NCI-H446 treated with DMSO at 0.1 percent for 48 hours (cell line): ENCODE results near the gene IL15RA.
"Not testable (repeated sequence)": the region's sequence is repeated elsewhere in the genome, so short reads cannot be mapped to it uniquely, and the experiment has no call there.

Source experiments
- DNase-seq: peaks from one replicate; lab custom pipeline; 2025; lab: John Stamatoyannopoulos, UW

IL15RA gene

DNA sequence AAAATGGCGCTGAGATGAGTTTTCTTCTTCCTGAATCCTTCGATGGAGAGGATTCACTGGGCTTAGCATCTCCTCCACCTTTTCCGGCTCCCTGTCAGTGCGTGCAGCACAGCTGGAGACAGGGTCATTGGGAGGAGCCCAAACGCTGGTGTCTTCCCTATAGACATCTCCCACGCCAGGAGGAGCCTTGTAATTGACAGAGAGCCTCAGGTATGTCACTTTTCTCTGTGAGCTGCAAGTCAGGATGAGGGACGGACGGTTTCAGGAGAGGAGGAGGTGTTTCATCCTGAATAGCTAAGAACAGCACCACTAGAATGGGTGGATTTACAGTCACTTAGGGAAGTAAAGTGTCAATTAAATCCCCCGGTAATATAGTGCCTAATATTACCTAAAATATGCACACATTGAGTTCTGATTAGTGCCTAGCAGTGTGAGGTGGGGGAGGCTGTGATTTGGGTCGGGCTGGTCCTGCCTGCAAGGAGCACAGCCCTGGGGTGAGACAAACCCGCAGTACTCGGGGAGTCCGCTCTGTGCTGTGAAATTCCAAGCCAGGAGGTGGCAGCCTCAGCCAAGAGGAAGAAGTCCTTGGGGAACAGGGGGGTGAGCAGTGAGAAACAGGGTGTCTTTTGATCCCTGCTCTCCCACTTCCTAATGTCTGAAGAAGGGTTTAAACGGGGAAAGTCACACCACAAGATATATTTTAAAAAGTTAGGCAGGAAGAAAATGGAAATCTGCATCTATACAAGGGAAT, 28.2 kb downstream of the IL15RA start:
- DNase-seq, result no peak

DNA sequence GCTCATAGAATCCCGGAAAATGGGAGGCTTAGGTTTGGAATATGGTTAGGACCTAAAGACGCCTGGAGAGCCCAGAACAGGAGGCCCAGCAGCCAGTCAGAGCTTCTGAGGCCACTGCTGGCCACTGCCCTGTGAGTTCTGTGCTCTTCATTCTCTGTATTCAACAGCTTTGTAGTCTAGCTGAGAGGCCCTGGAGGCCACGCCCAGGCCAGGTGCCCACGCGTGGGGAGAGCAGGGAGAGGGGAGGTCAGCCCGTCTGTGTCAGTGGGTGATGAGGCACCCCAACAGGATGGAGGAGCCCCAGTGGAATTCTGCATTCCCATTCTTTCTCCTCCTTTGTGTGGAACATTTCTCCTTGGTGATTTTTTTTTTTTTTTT, 29.1 kb downstream of the IL15RA start:
- no peak for DNase-seq

DNA sequence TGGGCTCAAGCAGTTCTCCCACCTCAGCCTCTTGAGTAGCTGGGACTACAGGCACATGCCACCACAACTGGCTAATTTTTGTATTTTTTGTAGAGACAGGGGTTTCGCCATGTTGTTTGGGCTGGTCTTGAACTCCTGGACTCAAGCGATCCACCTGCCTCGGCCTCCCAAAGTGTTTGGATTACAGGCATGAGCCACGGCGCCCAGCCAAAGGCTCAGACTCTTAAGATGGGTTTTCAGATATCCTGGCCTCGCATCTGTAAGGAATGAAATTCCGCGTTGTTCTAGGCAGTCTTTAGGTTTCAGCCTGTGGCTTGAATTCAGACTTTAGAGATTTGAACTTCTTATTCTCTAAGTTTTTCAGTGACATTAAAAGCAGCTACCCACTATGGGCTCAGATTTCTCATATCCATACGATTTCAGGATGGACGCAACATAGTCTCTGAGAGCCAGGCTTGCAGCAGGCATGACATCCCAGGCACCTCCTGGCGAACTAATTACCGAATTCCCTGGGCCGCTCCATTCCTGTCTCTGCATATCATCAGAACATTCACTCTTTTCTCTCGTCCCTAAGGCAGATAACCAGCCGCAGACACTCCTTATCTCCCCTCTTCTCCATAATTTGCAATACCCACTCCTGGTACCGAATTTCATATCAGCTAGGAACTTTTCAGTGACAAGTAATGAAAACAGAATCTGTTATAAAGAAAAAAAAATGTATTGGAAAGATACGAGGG, 29.7 kb downstream of the IL15RA start:
- no peak for DNase-seq

DNA sequence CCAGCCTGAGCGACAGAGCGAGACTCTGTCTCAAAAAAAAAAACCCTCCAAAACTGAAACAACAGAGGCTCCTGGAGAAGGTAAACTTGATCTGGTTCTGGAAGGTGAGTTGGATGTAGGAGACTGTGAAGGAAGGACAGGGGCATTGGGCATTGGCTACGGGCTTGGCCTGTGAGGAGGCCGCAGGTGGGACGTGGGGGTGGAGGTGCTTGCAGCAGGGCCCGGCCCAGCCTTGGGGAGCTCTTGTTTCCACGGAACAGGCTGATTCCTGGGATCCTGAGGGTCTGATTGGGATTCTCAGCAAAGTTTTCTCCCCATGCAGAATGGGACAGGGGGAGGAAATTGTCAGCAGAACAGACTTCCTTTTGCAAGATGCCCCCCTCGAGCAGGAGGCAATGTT, 30.6 kb downstream of the IL15RA start:
- DNase-seq, result no peak

DNA sequence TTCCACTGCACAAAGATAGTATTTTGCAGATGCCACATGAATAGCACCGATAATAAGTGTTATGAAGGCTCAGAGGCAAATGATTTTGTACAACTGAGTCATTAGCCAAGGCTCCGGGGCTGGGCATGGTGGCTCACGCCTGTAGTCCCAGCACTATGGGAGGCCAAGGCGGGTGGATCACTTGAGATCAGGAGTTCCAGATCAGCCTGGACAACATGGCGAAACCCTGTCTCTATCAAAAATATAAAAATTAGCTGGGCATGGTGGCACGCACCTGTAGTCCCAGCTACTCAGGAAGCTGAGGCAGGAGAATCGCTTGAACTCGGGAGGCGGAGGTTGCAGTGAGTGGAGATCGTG, 30.9 kb downstream of the IL15RA start:
- DNase-seq, result not testable (repeated sequence)

DNA sequence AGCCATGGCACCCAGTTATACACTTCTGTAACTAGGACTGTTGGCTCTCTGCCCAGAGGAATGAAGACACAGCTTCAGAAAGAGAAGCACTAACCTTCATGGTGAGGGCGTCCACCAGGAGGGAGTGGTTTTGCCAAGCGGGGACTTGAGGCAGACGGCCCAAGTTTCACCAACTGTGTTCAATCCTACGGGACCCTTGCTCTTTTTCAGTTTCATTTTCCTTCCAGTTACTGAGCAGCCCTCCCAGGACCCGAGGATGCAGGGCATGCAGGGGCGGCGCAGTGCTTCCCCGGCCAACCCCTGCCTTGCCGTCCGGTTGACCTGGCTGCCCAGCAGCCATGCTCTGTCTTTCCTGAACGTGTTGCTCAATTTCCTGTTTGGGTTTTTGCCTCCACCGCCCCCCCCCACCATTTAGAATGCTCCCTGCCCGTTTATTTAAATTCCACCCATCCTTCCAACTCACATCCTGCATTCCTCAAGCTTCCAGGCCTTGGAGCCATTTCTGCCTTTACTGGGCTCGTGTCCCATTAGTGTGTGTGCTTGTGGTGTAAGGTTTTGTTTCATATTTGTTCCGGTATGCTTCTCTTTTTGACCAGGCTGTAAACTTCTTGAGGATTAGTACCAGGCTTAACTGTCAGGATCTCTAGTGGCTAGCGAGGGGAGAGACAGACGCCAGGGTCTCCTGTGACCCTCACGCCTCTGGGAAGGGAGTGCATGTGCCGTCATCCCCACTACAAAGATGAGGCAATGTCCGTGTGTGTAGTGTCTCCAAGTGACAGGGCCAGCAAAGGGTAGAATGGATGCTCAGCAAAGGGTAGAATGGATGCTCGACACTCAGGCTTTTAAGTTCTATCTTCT, 31.6 kb downstream of the IL15RA start:
- no peak for DNase-seq

DNA sequence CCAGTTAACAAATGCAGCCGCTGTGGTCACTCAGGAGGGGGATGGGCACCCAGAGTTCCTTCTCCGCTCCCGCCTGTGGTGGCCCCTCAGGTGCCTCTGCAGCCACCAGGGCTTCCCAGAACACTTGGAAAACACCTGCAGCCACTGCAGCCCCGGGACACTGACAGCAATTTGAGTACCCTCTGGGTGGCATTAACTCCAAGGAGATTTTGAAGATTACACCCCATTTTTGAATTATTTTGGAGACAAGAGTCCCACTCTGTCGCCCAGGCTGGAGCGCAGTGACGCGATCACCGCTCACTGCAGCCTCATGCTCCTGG, 32.2 kb downstream of the IL15RA start:
- no peak for DNase-seq

DNA sequence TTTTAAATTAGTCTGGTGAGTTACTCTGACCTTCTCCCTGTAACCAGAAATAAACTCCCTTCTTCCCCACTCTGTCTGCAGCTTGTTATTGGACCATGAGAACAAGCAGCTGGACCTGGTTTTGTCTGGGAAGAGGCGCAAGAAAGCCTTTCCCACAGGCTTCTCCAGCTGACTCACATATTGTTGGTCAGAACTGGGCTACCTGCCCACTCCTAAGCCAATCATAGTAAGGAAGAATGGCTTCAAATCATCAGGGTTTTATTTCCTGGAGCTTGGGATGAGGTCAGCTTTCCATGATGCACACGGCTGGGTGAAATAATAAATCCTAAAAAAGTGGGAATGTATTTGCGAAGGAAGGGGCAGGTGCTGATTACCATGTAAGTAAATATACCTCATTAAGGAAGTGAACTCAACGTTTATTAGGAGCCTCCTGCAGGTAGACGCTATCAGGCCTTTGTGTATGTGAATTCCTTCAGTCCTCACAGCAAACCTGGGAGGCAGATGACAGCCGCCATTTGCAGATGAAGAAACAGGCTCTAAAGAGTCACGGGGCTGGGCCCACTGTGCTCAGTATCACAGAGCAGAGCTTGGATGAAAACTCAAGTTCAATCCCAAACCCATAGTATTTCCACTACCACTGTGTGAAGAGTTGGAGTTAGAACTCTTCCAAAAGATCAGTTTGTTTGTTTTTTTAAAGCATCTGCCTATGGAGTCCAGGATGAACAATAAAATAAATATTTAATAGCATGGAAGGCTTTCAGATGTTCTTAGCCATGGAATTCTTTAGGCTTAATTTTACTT, 32.8 kb downstream of the IL15RA start:
- peak; percentile 31 for DNase-seq

DNA sequence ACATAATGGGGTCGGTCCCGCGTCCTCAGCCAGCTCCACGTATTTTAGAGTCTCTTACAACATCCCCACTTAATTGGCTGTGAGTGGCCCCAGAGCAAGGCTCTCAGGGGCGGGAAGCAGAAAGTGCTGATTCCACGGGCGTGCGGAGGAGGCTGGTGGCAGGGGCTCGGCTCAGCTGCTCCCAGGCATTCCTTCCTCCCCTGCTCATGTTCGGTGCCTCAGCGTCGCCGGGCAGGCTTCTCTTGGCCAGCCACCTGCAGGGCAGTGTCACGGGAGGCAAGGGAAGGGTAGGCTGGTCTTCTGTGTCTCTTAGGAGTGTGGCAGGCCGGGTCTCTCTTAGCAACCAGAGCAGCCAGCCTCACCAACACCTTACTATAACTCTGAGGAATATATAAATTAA, 33.8 kb downstream of the IL15RA start:
- no peak for DNase-seq

DNA sequence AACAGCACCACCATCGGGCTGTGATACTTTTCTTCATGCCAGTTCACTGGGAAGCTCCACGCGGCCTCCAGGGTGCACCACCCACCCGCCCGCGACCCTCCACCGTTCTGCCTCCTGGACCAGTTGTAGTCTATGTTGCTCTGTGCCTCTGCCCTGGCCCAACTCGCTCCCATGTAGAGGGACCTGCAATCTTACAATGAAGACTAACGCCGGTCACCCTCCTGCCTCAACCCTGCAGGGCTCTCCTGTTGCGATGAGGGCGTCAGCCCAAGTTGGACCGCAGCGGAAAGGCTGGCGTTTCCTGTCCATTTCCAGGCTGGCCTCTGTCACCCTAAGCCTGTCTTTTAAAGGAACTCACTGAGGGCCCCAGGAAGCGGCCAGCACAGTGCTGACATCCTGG, 34.9 kb downstream of the IL15RA start:
- DNase-seq, result no peak

DNA sequence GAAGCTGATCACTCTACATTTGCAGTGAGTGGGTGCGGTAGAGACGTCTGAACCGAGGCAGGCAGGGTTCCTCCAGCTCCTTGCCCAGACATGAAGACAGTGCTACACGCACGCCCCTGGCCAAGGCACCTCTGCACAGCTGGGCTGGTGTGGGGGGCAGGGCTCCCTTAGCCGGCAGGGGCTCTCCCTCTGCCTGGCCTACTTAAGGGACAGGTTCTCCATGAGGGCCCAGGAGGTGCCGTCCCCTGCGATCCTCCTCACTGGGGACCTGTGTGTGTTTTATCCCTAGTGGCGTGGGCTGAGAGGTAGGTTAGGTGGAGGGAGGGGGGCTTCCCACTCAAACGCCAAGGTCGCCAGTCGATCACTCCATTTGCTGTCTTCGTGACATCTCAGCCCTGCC, 35.3 kb downstream of the IL15RA start:
- no peak for DNase-seq

DNA sequence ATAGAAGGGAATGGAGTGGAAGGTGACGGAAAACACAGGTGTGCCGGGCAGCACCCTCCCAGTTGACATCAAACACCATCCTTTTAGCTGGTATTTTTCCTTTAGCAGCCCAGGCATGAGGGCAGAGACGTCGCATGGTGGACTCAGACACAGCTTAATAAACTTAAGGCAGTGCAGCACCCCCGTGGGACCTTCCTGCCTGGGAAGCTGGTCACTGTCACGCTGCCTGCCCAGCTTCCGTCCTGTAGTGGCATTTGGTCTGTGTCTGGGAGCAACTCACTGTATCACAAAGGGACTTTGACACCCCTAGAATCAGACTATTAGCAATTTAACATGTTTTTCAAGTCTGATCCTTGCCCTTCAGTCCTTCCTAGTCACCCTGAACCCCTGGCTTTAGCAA, 35.8 kb downstream of the IL15RA start:
- DNase-seq, result no peak

DNA sequence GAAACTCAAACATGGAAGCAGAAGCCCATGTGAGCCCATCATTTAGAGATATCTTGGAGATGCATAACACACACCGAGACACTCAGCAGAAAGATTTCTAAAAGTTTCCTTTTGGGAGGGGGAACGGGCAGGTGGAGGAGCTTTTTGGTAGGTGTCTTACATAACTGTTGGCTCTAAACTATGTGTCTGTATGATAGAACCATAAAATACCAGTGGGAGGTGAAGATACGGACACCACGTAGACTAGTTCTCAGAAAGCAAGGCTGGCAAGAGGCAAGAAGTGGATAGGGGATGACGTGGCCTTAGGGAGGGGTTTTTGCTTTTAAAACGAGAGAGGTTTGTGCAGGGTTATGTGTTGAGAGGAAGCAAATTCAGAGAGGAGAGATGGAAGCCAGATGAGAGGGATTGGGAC, 36.5 kb downstream of the IL15RA start:
- DNase-seq, result no peak

DNA sequence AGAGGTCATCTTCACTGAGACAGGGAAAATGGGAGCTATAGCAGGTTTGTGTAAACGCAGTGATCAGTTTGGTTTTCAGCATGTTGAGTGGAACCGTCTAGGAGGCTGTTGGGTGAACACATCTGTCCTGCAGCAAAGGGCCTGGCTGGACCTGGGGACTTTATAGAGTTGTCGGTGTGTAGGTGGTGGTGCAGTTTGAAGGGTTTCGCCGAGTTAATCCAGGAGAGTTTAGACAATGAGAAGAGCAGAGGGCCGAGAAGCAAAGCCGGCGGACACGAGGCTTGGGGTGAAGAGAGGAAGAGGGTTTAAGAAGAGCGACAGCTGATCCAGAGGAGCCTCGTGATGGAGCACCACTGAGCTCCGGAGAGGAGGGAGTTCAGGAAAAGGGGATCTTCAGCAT, 39.1 kb downstream of the IL15RA start:
- no peak for DNase-seq

DNA sequence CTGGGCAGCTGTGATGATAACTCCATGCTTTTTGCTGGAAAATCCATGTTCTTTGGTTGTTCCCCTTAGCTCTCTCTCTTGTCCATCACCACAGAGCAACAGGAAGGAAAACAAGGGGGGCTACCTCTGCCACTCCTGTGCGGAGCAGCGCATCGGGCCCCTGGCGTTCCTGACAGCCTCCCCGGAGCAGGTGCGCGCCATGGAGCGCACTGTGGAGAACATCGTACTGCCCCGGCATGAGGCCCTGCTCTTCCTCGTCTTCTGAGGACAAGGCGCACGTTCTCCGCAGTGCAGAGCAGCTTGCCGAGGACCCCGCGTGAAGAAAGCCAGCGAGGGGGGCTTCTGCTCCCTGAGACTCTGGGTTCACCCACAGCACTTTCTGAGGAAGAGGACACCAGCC, 40.3 kb downstream of the IL15RA start:
- DNase-seq, result no peak

DNA sequence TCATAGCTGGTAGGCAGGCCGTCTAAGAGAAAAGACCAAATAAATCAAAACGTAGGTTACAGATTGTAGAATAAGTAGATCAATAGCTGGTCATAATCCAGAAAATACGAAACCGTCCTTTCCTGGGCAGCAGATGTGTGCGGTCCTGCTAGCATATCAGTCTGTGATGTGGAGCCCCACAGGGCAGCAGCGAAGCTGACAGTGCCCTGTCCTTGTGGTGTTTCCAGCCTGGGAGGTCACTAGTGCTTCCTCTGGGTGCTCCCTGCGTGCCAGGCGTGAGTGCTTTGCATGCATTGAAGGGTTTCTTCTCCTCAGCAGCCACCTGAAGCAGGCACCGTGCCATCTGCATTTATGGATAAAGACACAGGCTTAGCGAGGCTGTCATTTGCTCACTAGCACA, 41.7 kb downstream of the IL15RA start:
- DNase-seq, result no peak

DNA sequence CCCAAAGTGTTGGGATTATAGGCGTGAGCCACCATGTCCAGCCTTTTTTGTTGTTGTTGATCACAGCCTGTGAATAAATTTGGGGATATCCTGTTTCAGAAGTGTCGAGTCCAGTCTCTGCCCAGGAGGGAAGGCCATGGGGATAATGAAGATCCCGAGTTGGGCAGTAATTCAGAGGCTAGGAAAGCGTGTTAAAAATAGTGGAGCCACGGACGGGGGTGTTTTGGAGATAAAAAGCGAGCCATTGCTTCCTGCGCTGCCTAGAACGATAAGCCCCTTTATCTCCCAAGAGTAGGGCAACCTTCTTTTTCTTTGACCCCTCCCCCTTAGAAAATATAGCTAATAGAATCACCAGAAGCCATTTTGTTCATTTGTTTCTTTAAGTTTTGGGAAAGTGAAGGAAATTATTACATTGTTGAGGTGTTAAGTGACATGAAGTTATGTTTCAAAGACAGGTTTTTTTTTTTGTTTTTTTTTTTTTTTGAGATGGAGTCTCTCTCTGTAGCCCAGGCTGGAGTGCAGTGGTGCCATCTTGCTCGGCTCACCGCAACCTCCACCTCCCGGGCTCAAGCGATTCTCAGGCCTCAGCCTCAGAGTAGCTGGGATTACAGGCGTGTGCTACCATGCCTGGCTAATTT, 43.3 kb downstream of the IL15RA start:
- DNase-seq, result no peak

DNA sequence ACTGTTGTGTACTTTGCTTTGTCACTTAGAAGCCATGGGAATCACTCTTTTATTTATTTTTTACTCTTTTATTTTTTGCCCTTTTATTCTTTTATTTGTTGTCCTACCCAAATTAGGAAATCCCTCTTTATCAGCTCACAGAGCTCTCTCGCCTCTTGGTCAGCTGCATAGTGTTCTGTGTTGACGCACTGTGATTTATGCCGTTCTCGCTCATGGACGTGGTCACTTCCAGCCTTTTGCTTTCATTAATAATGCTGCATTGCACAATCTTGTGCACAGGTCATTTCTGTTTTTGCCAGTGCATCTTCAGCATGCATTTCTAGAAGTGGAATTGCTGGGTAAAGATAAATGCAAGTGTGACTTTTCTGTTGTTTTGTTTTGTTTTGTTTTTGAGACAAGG, 45.0 kb downstream of the IL15RA start:
- no peak for DNase-seq

DNA sequence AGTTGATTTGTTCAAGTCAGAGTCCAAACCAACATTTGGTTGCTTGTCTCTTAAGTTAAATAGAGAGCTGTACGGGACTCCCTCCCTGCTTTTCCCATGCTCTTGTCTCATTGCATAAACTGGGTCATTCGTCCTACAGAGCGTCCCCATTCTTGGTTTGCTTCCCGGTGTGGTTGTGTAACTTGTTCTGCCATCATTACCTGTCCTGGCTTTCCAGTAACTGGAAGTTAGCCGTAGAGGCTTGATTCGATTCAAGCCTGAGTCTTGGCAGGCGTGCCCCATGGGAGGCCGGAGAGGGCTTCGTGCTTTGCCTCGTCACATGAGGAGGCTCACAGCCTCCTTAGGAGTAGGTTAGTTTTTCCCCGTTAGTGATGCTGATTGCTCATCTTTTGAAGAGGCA, 47.1 kb downstream of the IL15RA start:
- no peak for DNase-seq

DNA sequence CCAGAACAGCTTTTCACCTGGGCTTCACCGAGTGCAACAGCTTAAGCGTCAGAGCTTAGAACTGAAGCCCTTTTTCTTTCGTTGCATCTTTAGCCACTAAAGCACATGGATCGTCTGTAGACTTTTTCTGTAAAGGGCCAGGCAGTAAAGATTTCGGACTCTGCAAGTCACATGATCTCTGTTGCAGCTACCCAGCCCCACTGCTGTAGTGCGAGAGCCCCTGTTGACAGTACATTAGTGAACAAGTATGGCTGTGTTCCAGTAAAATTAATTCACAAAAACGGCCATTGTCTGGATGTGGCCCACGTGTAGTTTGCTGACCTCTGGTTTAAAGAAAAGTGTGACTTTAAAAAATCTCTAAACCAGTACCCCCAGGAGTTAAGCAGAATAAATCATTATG, 47.9 kb downstream of the IL15RA start:
- no peak for DNase-seq

DNA sequence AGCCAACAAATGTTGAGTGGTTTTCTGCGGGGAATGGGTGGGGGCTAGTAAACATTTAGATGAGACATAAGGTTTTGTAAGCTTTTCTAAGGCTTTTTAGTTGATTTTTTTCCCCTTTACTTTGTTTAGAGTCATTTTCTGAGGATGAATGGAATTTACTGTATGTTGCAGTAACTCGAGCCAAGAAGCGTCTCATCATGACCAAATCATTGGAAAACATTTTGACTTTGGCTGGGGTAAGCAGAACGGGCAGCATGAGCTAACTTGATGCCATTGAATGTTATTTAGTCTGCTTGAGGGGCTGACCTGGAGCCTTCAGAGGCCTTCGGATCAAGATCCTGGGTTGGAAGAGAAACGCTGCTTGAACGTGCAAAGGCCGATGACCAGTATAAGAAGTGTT, 50.0 kb downstream of the IL15RA start:
- no peak for DNase-seq

DNA sequence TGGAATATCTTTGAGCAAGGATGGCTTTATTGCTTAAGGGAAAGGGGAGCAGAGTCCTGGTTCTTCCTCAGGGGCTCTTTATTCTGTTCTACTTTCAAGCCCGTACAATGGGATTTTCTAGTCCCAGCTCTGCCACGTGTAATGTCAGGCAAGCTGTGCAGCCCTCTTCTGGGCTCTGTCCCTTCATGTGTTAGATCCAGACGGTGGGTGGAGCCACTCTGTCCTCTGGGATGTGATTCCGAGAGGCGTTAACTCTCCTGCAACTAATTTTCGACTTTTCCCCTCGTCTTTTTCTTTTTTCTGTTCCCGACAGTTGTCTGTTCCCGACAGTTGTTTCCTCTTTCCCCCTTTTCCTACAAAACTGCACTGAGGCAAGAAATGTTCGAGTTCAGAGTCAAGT, 52.5 kb downstream of the IL15RA start:
- no peak for DNase-seq
